Caco-2 (cell line): Measurements from ENCODE around the gene FARS2. TPM values are rescaled to one million over a fixed set of nuclear protein-coding genes. Genes with fewer than 3 reads are reported as not detected.

ENCODE experiments used
- BruUV-seq: library from RNA; stranded (reverse); fragments of 400-500 nt; replicated peaks from 2 replicates; lab custom pipeline; 2021; lab: Mats Ljungman, UMichigan
- CTCF ChIA-PET: fragments of 300-600 bp; sonication (Branson Sonifier 250); formaldehyde crosslinking; loops from one replicate; lab custom pipeline; 2022; ENCODE audit warnings: antibody characterized with exemption; lab: Charles Lee
- POLR2A ChIA-PET: fragments of 300-600 bp; sonication (Branson Sonifier 250); formaldehyde crosslinking; loops from one replicate; lab custom pipeline; 2022; ENCODE audit warnings: antibody characterized with exemption; lab: Charles Lee
- DNase-seq, 2 experiments: peaks; one replicate each; pipeline versions ENCODE4 v3.0.0 to v3.0.0-alpha.2; 2020 to 2022
- H3K27me3 ChIP-seq: replicated peaks from 2 replicates; pipeline ENCODE4 v1.6.0; 2011; ENCODE audit warnings: low read length; ENCODE audit not compliant: control insufficient read depth, insufficient read depth
- H3K36me3 ChIP-seq: 2 replicates; pipeline ENCODE4 v1.5.1; 2011; ENCODE audit warnings: low read length; ENCODE audit not compliant: control insufficient read depth, insufficient read depth
- H3K4me1 ChIP-seq: fragments of 250-450 bp; sonication (Bioruptor Pico); 2 replicates; pipeline ENCODE4 v1.5.1; 2020; ENCODE audit warnings: mild to moderate bottlenecking
- H3K4me3 ChIP-seq: 2 replicates; pipeline ENCODE4 v1.5.1; 2011; ENCODE audit warnings: low read depth, mild to moderate bottlenecking, control low read depth, low read length
- H3K9me3 ChIP-seq: fragments of 250-450 bp; sonication (Bioruptor Pico); 2 replicates; pipeline ENCODE4 v1.5.1; 2020; ENCODE audit warnings: mild to moderate bottlenecking, moderate library complexity
- H3K27ac Mint-ChIP-seq: one replicate; pipeline ENCODE4 v1.8.0; 2022; ENCODE audit warnings: mixed read lengths; ENCODE audit not compliant: unreplicated experiment
- H3K27me3 Mint-ChIP-seq: one replicate; pipeline ENCODE4 v1.8.0; 2022; ENCODE audit warnings: mixed read lengths; ENCODE audit not compliant: insufficient read depth, unreplicated experiment
- H3K36me3 Mint-ChIP-seq: one replicate; pipeline ENCODE4 v1.8.0; 2022; ENCODE audit warnings: mild to moderate bottlenecking, mixed read lengths; ENCODE audit not compliant: insufficient read depth, unreplicated experiment
- H3K4me1 Mint-ChIP-seq: one replicate; pipeline ENCODE4 v1.8.0; 2022; ENCODE audit warnings: low read depth, mixed read lengths; ENCODE audit not compliant: unreplicated experiment
- H3K4me3 Mint-ChIP-seq: one replicate; pipeline ENCODE4 v1.8.0; 2022; ENCODE audit warnings: mild to moderate bottlenecking, moderate library complexity, mixed read lengths; ENCODE audit not compliant: unreplicated experiment
- H3K9me3 Mint-ChIP-seq: one replicate; pipeline ENCODE4 v1.8.0; 2022; ENCODE audit warnings: mixed read lengths; ENCODE audit not compliant: unreplicated experiment
- intact Hi-C: fragments of 100-400 bp; cut with micrococcal nuclease; formaldehyde crosslinking; loops from one replicate; pipeline ENCODE4 v1.10.0; 2022; ENCODE audit not compliant: unreplicated experiment
- total RNA-seq: library from RNA; stranded (reverse); gene quantifications from 2 replicates; pipeline ENCODE4 v1.2.3, GENCODE V29; 2022
- TF ChIP-seq, protein P1 (sequence below), 2 experiments: fragments of 200-600 bp in 1 of 2; IDR thresholded peaks; 1 replicate in 1 of 2; 2 replicates in 1 of 2; pipeline versions ENCODE4 v1.5.1 to v1.8.0; 2011 to 2022; ENCODE audit warnings: antibody characterized with exemption in 1 of 2, control low read depth in 1 of 2, inconsistent platforms in 1 of 2, low read depth in 1 of 2, low read length in 1 of 2, mild to moderate bottlenecking in 1 of 2, moderate library complexity in 1 of 2; ENCODE audit not compliant: insufficient read depth in 1 of 2, severe bottlenecking in 1 of 2, unreplicated experiment in 1 of 2

FARS2 gene
- total RNA-seq, 1 experiment from 2014 or later: 15.4 TPM

DNA sequence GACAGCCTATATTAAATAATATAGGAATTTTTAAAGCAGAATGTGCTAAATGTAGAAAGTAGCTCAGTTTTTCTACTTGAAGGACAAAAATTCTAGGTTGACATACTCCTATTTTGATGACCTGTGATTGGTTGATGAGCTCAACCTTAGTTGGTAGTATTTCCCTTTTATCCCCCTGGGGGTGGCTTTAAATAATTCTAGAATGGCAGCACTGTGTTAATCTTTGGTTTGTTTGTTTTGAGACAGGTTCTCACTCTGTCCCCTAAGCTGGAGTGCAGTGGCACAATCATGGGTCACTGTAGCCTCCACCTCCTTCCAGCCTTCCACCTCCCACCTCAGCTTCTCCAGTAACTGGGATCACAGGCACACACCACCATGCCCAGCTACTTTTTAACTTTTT lies 29.2 kb downstream of the FARS2 start:
- ChIA-PET POLR2A (no interaction called here), CTCF (interaction anchor here (1.0 kb wide), 1 partner anchor 147 kb away, joined by 4 read pairs; no protein-coding TSS in a partner anchor)
- H3K27me3 ChIP-seq: no peaks in the 10 kb centered on the region
- BruUV-seq: no TSS peak
- H3K36me3 ChIP-seq: no peaks in the 10 kb centered on the region
- no peaks in the 10 kb centered on the region for H3K36me3 Mint-ChIP-seq
- no peak overlapping the region for H3K27ac Mint-ChIP-seq
- TF ChIP-seq, protein P1, sequence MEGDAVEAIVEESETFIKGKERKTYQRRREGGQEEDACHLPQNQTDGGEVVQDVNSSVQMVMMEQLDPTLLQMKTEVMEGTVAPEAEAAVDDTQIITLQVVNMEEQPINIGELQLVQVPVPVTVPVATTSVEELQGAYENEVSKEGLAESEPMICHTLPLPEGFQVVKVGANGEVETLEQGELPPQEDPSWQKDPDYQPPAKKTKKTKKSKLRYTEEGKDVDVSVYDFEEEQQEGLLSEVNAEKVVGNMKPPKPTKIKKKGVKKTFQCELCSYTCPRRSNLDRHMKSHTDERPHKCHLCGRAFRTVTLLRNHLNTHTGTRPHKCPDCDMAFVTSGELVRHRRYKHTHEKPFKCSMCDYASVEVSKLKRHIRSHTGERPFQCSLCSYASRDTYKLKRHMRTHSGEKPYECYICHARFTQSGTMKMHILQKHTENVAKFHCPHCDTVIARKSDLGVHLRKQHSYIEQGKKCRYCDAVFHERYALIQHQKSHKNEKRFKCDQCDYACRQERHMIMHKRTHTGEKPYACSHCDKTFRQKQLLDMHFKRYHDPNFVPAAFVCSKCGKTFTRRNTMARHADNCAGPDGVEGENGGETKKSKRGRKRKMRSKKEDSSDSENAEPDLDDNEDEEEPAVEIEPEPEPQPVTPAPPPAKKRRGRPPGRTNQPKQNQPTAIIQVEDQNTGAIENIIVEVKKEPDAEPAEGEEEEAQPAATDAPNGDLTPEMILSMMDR (IDR thresholded peaks at IDR 0.05; ENCODE audit: insufficient read depth in 1 of 2, low read depth in 1 of 2, low read length in 1 of 2, severe bottlenecking in 1 of 2, unreplicated experiment in 1 of 2): no peak
- H3K4me1 Mint-ChIP-seq: no peaks in the 10 kb centered on the region
- H3K9me3 Mint-ChIP-seq: no peaks in the 10 kb centered on the region
- no peak overlapping the region for H3K4me3 Mint-ChIP-seq
- no peak overlapping the region for H3K4me3 ChIP-seq
- intact Hi-C loops: no loop called here
- no peaks in the 10 kb centered on the region for H3K9me3 ChIP-seq
- no peaks in the 10 kb centered on the region for H3K4me1 ChIP-seq
- H3K27me3 Mint-ChIP-seq: no peaks in the 10 kb centered on the region
- no peak for DNase-seq

DNA sequence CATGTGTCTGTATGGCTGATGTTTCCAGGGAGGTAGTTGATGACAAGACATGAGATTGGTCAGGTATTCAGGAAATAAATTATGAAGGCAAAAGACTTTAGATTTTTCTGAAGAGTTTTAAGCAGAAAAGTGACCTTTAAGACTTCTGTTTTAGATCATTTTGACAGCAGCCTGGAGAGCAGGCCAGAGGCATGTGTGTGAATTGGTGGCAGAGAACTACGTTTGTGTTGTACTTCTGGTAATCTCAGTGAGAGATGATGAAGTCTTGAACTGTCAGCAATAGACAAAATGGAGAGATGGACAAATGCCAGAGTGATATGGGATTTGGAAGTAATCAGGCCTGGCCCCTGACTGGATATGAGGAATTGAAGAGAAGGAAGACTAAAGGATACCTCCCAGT lies 30.8 kb downstream of the FARS2 start:
- no peaks in the 10 kb centered on the region for H3K9me3 ChIP-seq
- H3K4me3 Mint-ChIP-seq: no peak overlapping the region
- no peaks in the 10 kb centered on the region for H3K4me1 ChIP-seq
- intact Hi-C loops: no loop called here
- CTCF ChIA-PET: no interaction called here
- H3K27me3 ChIP-seq: no peaks in the 10 kb centered on the region
- no peaks in the 10 kb centered on the region for H3K9me3 Mint-ChIP-seq
- no peaks in the 10 kb centered on the region for H3K36me3 Mint-ChIP-seq
- H3K4me3 ChIP-seq: no peak overlapping the region
- no peaks in the 10 kb centered on the region for H3K36me3 ChIP-seq
- BruUV-seq: no TSS peak
- H3K27me3 Mint-ChIP-seq: no peaks in the 10 kb centered on the region
- POLR2A ChIA-PET: no interaction called here
- no peaks in the 10 kb centered on the region for H3K4me1 Mint-ChIP-seq
- no peak overlapping the region for H3K27ac Mint-ChIP-seq
- DNase-seq: no peak
- TF ChIP-seq, protein P1 (IDR thresholded peaks at IDR 0.05; ENCODE audit: insufficient read depth in 1 of 2, low read depth in 1 of 2, low read length in 1 of 2, severe bottlenecking in 1 of 2, unreplicated experiment in 1 of 2): no peak

DNA sequence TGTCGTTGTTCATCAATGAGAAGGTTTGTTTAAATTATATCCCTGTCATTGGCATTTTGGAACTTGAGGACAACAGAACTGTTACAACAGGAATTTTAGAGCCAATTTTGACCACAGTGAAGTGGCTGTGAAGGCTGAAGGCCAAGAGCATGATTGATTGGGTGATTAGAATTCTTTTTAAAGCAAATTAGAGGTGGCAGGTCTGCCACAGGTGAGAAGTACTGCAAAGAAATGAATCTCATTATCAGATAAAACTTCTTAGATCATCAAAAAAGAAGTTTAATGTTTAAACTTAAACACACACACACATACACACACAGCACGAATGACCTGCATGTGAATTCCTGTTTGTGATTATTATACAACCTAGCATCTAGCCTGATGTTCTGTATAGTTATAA lies 32.4 kb downstream of the FARS2 start:
- intact Hi-C loops: no loop called here
- Histone ChIP-seq H3K9me3 (no peaks in the 10 kb centered on the region), H3K27me3 (no peaks in the 10 kb centered on the region), H3K4me1 (no peaks in the 10 kb centered on the region), H3K36me3 (no peaks in the 10 kb centered on the region), H3K4me3 (no peak overlapping the region)
- ChIA-PET POLR2A (no interaction called here), CTCF (no interaction called here)
- Mint-ChIP-seq H3K4me3 (no peak overlapping the region), H3K27me3 (no peaks in the 10 kb centered on the region), H3K4me1 (no peaks in the 10 kb centered on the region), H3K36me3 (no peaks in the 10 kb centered on the region), H3K27ac (no peak overlapping the region), H3K9me3 (no peaks in the 10 kb centered on the region)
- DNase-seq: no peak
- BruUV-seq: no TSS peak
- TF ChIP-seq, protein P1 (IDR thresholded peaks at IDR 0.05; ENCODE audit: insufficient read depth in 1 of 2, low read depth in 1 of 2, low read length in 1 of 2, severe bottlenecking in 1 of 2, unreplicated experiment in 1 of 2): no peak
